Gastroesophageal sphincter (tissue), 4 donors: ENCODE measurements around the gene P4HA3. TPM values are rescaled to one million over a fixed set of nuclear protein-coding genes. Genes with fewer than 3 reads are reported as not detected.

Source experiments
- ATAC-seq: fragments of 150-250 bp; one replicate; pipeline ENCODE4 v1.9.1; 2016; ENCODE audit warnings: mild to moderate bottlenecking, moderate library complexity
- H3K27ac ChIP-seq, 4 donors: fragments of 200-600 bp; sonication (generic) in 3 of 4; 1 replicate in 3 of 4; 2 replicates in 1 of 4; pipeline ENCODE4 v1.5.1; 2016 to 2019
- H3K27me3 ChIP-seq: fragments of 200-600 bp; sonication (generic); one replicate; pipeline ENCODE4 v1.5.1; 2019
- H3K36me3 ChIP-seq, 2 donors: fragments of 200-600 bp; sonication (generic); one replicate each; pipeline ENCODE4 v1.5.1; 2019; ENCODE audit warnings: control low read depth in 1 of 2
- H3K4me1 ChIP-seq, 3 donors: fragments of 200-600 bp; sonication (generic); 1 replicate in 2 of 3; 2 replicates in 1 of 3; pipeline ENCODE4 v1.5.1; 2016 to 2019; ENCODE audit warnings: control low read depth in 2 of 3
- H3K4me3 ChIP-seq, 2 donors: fragments of 200-600 bp; sonication (generic); one replicate each; pipeline ENCODE4 v1.5.1; 2019; ENCODE audit warnings: mild to moderate bottlenecking in 1 of 2, moderate library complexity in 1 of 2
- H3K9me3 ChIP-seq, 3 donors: fragments of 200-600 bp; sonication (generic); one replicate each; pipeline ENCODE4 v1.5.1; 2017 to 2019; ENCODE audit warnings: control low read depth in 2 of 3
- CTCF ChIP-seq, 4 experiments: fragments of 200-600 bp in 2 of 4; fragments of 450-650 bp in 2 of 4; sonication (generic) in 1 of 4; IDR thresholded peaks; one replicate each; pipeline ENCODE4 v1.5.1; 2017 to 2019; ENCODE audit warnings: antibody characterized with exemption in 4 of 4, mild to moderate bottlenecking in 2 of 4, moderate library complexity in 2 of 4
- EP300 ChIP-seq: sonication (generic); formaldehyde crosslinking; IDR thresholded peaks from one replicate; pipeline ENCODE4 v1.6.1; 2017; ENCODE audit warnings: antibody characterized with exemption, mild to moderate bottlenecking
- POLR2A ChIP-seq, 2 donors: fragments of 450-650 bp; IDR thresholded peaks; one replicate each; pipeline ENCODE4 v1.6.1; 2017; ENCODE audit warnings: antibody characterized with exemption in 2 of 2, mild to moderate bottlenecking in 2 of 2, moderate library complexity in 1 of 2
- POLR2AphosphoS5 ChIP-seq: sonication (generic); formaldehyde crosslinking; IDR thresholded peaks from one replicate; pipeline ENCODE4 v1.6.1; 2017; ENCODE audit warnings: antibody characterized with exemption
- WGBS, 2 donors: methylation state at CpG; one replicate each; pipeline ENCODE4 v1.1.5; 2018; ENCODE audit warnings: low coverage in 1 of 2; 5-methylcytosine and 5-hydroxymethylcytosine counted together
- total RNA-seq, 4 donors: library from RNA; depleted of rRNA; stranded (reverse); fragments of >200 nt; gene quantifications; one replicate each; pipeline ENCODE4 v1.1.0, GENCODE V29; 2016

Gene P4HA3
- total RNA-seq: 1 to 10 TPM in 1 of 4 donors, under 1 TPM in 2, not detected in 1; 0.69 to 2.9 (median 0.94) TPM

DNA sequence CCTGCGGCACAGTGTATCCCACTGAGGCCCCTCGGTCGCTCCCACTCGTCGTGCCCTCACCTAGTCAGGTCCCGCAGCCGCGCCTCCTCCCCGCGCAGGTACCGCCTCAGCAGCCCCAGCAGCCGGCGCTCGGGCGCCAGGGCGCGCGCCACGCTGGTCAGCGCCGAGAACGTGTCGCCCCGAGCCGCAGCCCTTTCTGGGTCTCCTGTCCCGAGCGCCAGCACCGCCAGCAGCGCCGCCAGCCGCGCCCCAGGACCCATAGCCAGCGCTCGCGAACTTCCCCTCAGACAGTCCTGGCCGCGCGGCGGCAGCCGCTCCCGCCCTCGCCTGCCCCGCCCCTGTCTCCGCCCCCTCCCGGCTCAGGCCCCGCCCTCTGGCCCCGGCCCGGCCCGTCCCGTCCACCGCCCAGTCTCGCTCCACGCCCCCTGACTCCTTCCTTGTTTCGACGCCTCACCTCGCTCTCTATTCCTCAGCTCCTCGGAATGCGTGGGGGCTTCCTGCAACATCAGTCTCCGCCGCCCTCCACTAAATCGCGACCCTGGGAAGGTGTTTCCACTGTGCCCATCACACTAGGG, at the start of gene P4HA3:
Gene P4HA3 (minus strand): TSS at position 289 of the 575 bp plus-strand sequence. CDS start 29 bp downstream, at position 260.
- Histone ChIP-seq H3K27ac (peak within 1 kb of the TSS in 1 of 4 donors; percentile 57), H3K27me3 (peaks cover 15% of the 10 kb centered on the region), H3K4me3 (peak within 1 kb of the TSS; percentile 35 to 60), H3K4me1 (peaks cover 0 to 12% (median 0%) of the 10 kb centered on the region in 3 donors), H3K9me3 (peaks cover 0 to 12% (median 0%) of the 10 kb centered on the region in 3 donors), H3K36me3 (no peaks in the 10 kb centered on the region)
- peak; percentile 89 for ATAC-seq
- WGBS, 2 donors: 20% methylated on average over 3 of the region's 62 CpGs; no CpG with 5 or more reads in 1 of the 2 donors
- TF ChIP-seq CTCF (IDR thresholded peaks at IDR 0.05): peak in 1 of 4 experiments; percentile 26
- no peak for TF ChIP-seq POLR2A (IDR thresholded peaks at IDR 0.05)
- TF ChIP-seq POLR2AphosphoS5: no peak
- TF ChIP-seq EP300: no peak

DNA sequence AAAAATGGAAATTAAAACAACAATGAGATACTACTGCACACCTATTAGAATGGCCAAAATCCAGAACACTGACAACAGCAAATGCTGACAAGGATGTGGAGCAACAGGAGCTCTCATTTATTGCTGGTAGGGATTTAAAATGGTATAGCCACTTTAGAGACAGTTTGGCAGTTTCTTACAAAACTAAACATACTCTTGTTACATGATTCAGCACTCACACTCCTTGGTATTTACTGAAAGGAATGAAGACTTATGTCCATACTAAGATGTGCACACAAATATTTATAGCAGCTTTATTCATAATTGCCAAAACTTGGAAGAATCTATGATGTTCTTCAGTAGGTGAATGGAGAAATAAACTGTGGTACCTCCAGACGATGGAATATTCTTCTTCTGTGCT, 46.0 kb upstream of the P4HA3 start:
- TF ChIP-seq CTCF (IDR thresholded peaks at IDR 0.05) (no peak), EP300 (no peak), POLR2A (IDR thresholded peaks at IDR 0.05) (no peak), POLR2AphosphoS5 (no peak)
- Histone ChIP-seq H3K4me3 (no peak overlapping the region), H3K27ac (no peak overlapping the region), H3K4me1 (no peaks in the 10 kb centered on the region), H3K9me3 (peaks cover 0 to 10% (median 0%) of the 10 kb centered on the region in 3 donors), H3K27me3 (no peaks in the 10 kb centered on the region), H3K36me3 (peaks cover 0 to 38% of the 10 kb centered on the region in 2 donors)
- ATAC-seq: no peak
- WGBS, 2 donors: 71 to 75% methylated on average over 1 of the region's 1 CpG

GRCh38 chr11:74355626-74356025, 44.2 kb upstream of the P4HA3 start:
- ATAC-seq: no peak
- H3K27me3 ChIP-seq: no peaks in the 10 kb centered on the region
- TF ChIP-seq POLR2A (IDR thresholded peaks at IDR 0.05): no peak
- no peak for TF ChIP-seq EP300
- TF ChIP-seq POLR2AphosphoS5: no peak
- TF ChIP-seq CTCF (IDR thresholded peaks at IDR 0.05): no peak
- H3K4me3 ChIP-seq: no peak overlapping the region
- H3K36me3 ChIP-seq: peaks cover 0 to 19% of the 10 kb centered on the region in 2 donors
- no peak overlapping the region for H3K27ac ChIP-seq
- H3K9me3 ChIP-seq: peaks cover 0 to 6% (median 0%) of the 10 kb centered on the region in 3 donors
- WGBS, 2 donors: 79 to 87% methylated on average over 2 of the region's 2 CpGs
- no peaks in the 10 kb centered on the region for H3K4me1 ChIP-seq

DNA sequence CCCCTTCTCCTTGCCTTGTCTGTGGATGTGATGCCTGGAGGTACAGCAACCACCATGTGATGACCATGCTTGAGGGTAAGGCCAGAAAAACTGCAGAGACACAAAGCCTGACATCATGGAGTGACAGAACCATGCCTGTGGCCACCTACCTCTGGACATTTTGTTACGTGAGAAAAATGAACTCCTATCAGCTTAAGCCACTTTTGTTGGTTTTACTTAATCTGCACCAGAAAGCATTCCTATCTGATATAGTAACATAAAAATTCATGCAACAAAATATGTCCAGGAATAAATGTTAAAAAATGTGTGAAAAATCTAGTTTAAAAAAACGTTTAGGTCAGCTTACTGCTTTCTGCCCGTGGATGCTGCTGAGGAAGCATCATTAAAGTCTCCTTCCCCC, 42.6 kb upstream of the P4HA3 start:
- TF ChIP-seq POLR2A (IDR thresholded peaks at IDR 0.05): no peak
- no peak for TF ChIP-seq CTCF (IDR thresholded peaks at IDR 0.05)
- no peak for TF ChIP-seq POLR2AphosphoS5
- no peak for TF ChIP-seq EP300

DNA sequence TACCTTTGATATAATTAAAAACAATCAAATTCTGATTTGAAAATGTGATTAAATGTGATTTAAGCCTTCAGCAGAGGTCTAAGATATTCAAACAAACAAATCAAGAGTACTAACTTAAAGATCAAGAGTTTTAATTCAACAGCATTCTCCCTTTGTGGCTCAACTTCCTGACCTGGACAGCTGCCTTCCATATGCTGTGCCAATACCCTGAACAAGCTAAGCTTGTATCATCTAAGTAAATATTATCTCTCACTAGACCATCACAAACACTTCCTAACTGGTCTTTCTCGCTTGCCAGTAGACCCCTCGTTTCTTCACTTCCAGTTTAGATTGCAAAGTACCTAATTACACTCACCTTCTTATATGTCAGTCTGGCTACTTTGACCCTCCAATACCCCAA, 35.9 kb upstream of the P4HA3 start:
- Histone ChIP-seq H3K36me3 (peaks cover 0 to 4% of the 10 kb centered on the region in 2 donors), H3K4me1 (no peaks in the 10 kb centered on the region), H3K9me3 (no peaks in the 10 kb centered on the region), H3K27ac (no peak overlapping the region), H3K4me3 (no peak overlapping the region), H3K27me3 (no peaks in the 10 kb centered on the region)
- ATAC-seq: no peak
- TF ChIP-seq POLR2AphosphoS5 (no peak), EP300 (no peak), POLR2A (IDR thresholded peaks at IDR 0.05) (no peak), CTCF (IDR thresholded peaks at IDR 0.05) (no peak)
- 58 to 75% methylated on average over 2 of the region's 2 CpGs for WGBS, 2 donors

More for the DNA sequence above, 42.6 kb upstream of the P4HA3 start:
- peaks cover 0 to 6% of the 10 kb centered on the region in 2 donors for H3K36me3 ChIP-seq
- no peaks in the 10 kb centered on the region for H3K9me3 ChIP-seq
- no peak for ATAC-seq
- H3K4me3 ChIP-seq: no peak overlapping the region
- H3K27ac ChIP-seq: no peak overlapping the region
- WGBS, 2 donors: 50 to 65% methylated on average over 3 of the region's 3 CpGs
- no peaks in the 10 kb centered on the region for H3K27me3 ChIP-seq
- no peaks in the 10 kb centered on the region for H3K4me1 ChIP-seq
